Kidney (tissue), 14 donors: ENCODE results near the gene LIX1L. TPM values are rescaled to one million over a fixed set of nuclear protein-coding genes. Genes with fewer than 3 reads are reported as not detected.

Experiments used
- DNase-seq, 5 donors: peaks; one replicate each; pipeline ENCODE4 v3.0.0-alpha.2; 2013 to 2020
- FAIRE-seq: peaks from 2 replicates; lab custom pipeline; 2012; peaks lifted over from hg19 to GRCh38; lab: Jason Lieb, UNC
- H3K27ac ChIP-seq, 2 donors: one replicate each; pipeline ENCODE4 v1.7.0; 2013; ENCODE audit warnings: low read depth in 2 of 2, low read length in 2 of 2, inconsistent platforms in 1 of 2
- H3K27me3 ChIP-seq: one replicate; pipeline ENCODE4 v1.7.1; 2013; ENCODE audit warnings: low read length, inconsistent platforms; ENCODE audit not compliant: control insufficient read depth, insufficient read depth
- H3K36me3 ChIP-seq, 3 donors: one replicate each; pipeline versions ENCODE4 v1.7.0 to v1.7.1; 2013; ENCODE audit warnings: low read length in 3 of 3, control low read depth in 1 of 3, inconsistent platforms in 1 of 3; ENCODE audit not compliant: insufficient read depth in 3 of 3, control insufficient read depth in 2 of 3
- H3K4me1 ChIP-seq, 3 donors: one replicate each; pipeline versions ENCODE4 v1.7.0 to v1.7.1; 2013; ENCODE audit warnings: low read length in 3 of 3, inconsistent platforms in 1 of 3, low read depth in 1 of 3; ENCODE audit not compliant: control insufficient read depth in 2 of 3, insufficient read depth in 2 of 3
- H3K4me3 ChIP-seq, 3 donors: one replicate each; pipeline versions ENCODE4 v1.7.0 to v1.8.1; 2013; ENCODE audit warnings: low read length in 3 of 3, control low read depth in 1 of 3, inconsistent platforms in 1 of 3
- H3K9ac ChIP-seq, 3 donors: one replicate each; pipeline versions ENCODE4 v1.7.0 to v1.7.1; 2013; ENCODE audit warnings: low read length in 3 of 3, control low read depth in 1 of 3, inconsistent platforms in 1 of 3
- H3K9me3 ChIP-seq, 3 donors: one replicate each; pipeline versions ENCODE4 v1.7.0 to v1.7.1; 2013; ENCODE audit warnings: low read length in 3 of 3, control low read depth in 1 of 3, inconsistent platforms in 1 of 3; ENCODE audit not compliant: control insufficient read depth in 2 of 3, insufficient read depth in 1 of 3
- CTCF ChIP-seq: IDR thresholded peaks from 3 replicates; pipeline ENCODE4 v1.5.1; 2012; ENCODE audit warnings: mild to moderate bottlenecking, moderate library complexity, borderline replicate concordance; ENCODE audit not compliant: insufficient read depth; ENCODE audit errors: extremely low read depth
- intact Hi-C: fragments of 100-400 bp; cut with DNase I; formaldehyde crosslinking; loops from one replicate; pipeline ENCODE4 v1.11.1; 2022
- polyA plus RNA-seq: library from polyadenylated mRNA; stranded (reverse); fragments of 350-450 nt; fragmentation: Illumina TruSeq; extraction: RNeasy Lipid Tissue Mini Kit (QIAGEN cat#74804); gene quantifications from one replicate; pipeline ENCODE4 v1.2.3, GENCODE V29; 2014; ENCODE audit warnings: low read depth, low replicate concordance; ENCODE audit not compliant: insufficient read depth
- total RNA-seq: library from RNA; stranded (reverse); fragmentation: NEBNext Ultra II Directional; extraction: Animal tissue kit (Norgen Biotek cat#: 25700); gene quantifications from one replicate; pipeline ENCODE4 v1.2.1, GENCODE V29; 2021
- donor health status: control.
- donor health status: control.
- donor health status: control.
- donor health status: control.
- donor health status: control.
- donor health status: DM: yes; HTN: yes; CAD: no.
- donor health status: Normal renal cell carcinoma (clear cell type).

LIX1L gene
- total and polyA plus RNA-seq, 2 donors from 2014 or later: 10.0 to 27.8 TPM

- Histone ChIP-seq H3K9me3 (no peaks in the 10 kb centered on the region), H3K4me1 (peaks cover 0 to 19% (median 13%) of the 10 kb centered on the region in 3 donors), H3K36me3 (peaks cover 12 to 20% (median 14%) of the 10 kb centered on the region in 3 donors), H3K27ac (peak overlapping the region; percentile 54 to 91), H3K9ac (no peak overlapping the region), H3K27me3 (no peaks in the 10 kb centered on the region), H3K4me3 (no peak overlapping the region)
- no peak for FAIRE-seq
- DNase-seq: no peak
- intact Hi-C loops: no loop called here
- no peak for TF ChIP-seq CTCF
Observed at GRCh38 chr1:145988773-145989172, 31.0 kb upstream of the LIX1L start.

GRCh38 chr1:145987926-145988325 lies 30.1 kb upstream of the LIX1L start:
- Histone ChIP-seq H3K36me3 (peaks cover 4 to 11% (median 6%) of the 10 kb centered on the region in 3 donors), H3K4me3 (no peak overlapping the region), H3K4me1 (peaks cover 0 to 25% (median 20%) of the 10 kb centered on the region in 3 donors), H3K27ac (peak overlapping the region; percentile 77 to 91), H3K9ac (no peak overlapping the region), H3K27me3 (no peaks in the 10 kb centered on the region), H3K9me3 (no peaks in the 10 kb centered on the region)
- DNase-seq: no peak
- intact Hi-C loops: no loop called here
- TF ChIP-seq CTCF: no peak
- FAIRE-seq: no peak

- TF ChIP-seq CTCF: no peak
- no peaks in the 10 kb centered on the region for H3K36me3 ChIP-seq
- peak overlapping the region in 2 of 3 donors; percentile 4 to 27 for H3K9ac ChIP-seq
- no peak overlapping the region for H3K4me3 ChIP-seq
- H3K27me3 ChIP-seq: no peaks in the 10 kb centered on the region
- no peaks in the 10 kb centered on the region for H3K9me3 ChIP-seq
- no peak for FAIRE-seq
- H3K4me1 ChIP-seq: peaks cover 0 to 36% (median 30%) of the 10 kb centered on the region in 3 donors
- no peak for DNase-seq
- intact Hi-C loops: no loop called here
- H3K27ac ChIP-seq: peak overlapping the region; percentile 82 to 84
Observed at GRCh38 chr1:145986551-145986950, 28.7 kb upstream of the LIX1L start.
